ENCODE measurements around the gene SLC16A10.

Gene SLC16A10

GRCh38 chr6:111076024-111076695 lies 11.1 kb upstream of the SLC16A10 start:
- Histone ChIP-seq H3K27me3 (replicated peaks; ENCODE audit: control insufficient read depth, insufficient read depth, low read length) (no peaks in the 10 kb centered on the region; the same call in 1 of the 2 replicates), H3K36me3 (ENCODE audit: control insufficient read depth, insufficient read depth, low read length) (no peaks in the 10 kb centered on the region), H3K4me3 (replicated peaks; ENCODE audit: low read depth, low read length) (no peak overlapping the region)
- TF ChIP-seq, protein P1, sequence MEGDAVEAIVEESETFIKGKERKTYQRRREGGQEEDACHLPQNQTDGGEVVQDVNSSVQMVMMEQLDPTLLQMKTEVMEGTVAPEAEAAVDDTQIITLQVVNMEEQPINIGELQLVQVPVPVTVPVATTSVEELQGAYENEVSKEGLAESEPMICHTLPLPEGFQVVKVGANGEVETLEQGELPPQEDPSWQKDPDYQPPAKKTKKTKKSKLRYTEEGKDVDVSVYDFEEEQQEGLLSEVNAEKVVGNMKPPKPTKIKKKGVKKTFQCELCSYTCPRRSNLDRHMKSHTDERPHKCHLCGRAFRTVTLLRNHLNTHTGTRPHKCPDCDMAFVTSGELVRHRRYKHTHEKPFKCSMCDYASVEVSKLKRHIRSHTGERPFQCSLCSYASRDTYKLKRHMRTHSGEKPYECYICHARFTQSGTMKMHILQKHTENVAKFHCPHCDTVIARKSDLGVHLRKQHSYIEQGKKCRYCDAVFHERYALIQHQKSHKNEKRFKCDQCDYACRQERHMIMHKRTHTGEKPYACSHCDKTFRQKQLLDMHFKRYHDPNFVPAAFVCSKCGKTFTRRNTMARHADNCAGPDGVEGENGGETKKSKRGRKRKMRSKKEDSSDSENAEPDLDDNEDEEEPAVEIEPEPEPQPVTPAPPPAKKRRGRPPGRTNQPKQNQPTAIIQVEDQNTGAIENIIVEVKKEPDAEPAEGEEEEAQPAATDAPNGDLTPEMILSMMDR (IDR thresholded peaks at IDR 0.05; ENCODE audit: insufficient read depth, low read length, poor library complexity, severe bottlenecking): no peak
- DNase-seq (ENCODE audit: extremely low read depth, insufficient read length): no peak

- DNase-seq (ENCODE audit: extremely low read depth, insufficient read length): no peak
- no peaks in the 10 kb centered on the region; the same call in 1 of the 2 replicates for H3K27me3 ChIP-seq (replicated peaks; ENCODE audit: control insufficient read depth, insufficient read depth, low read length)
- no peaks in the 10 kb centered on the region for H3K36me3 ChIP-seq (ENCODE audit: control insufficient read depth, insufficient read depth, low read length)
- TF ChIP-seq, protein P1 (IDR thresholded peaks at IDR 0.05; ENCODE audit: insufficient read depth, low read length, poor library complexity, severe bottlenecking): no peak
- H3K4me3 ChIP-seq (replicated peaks; ENCODE audit: low read depth, low read length): no peak overlapping the region
Measured at GRCh38 chr6:111080698-111081097, 6.6 kb upstream of the SLC16A10 start.

GRCh38 chr6:111086685-111087084 lies 618 bp upstream of the SLC16A10 start:
- H3K27me3 ChIP-seq (replicated peaks; ENCODE audit: control insufficient read depth, insufficient read depth, low read length): no peaks in the 10 kb centered on the region
- H3K4me3 ChIP-seq (replicated peaks; ENCODE audit: low read depth, low read length): peak overlapping the region; percentile 69
- DNase-seq (ENCODE audit: extremely low read depth, insufficient read length): no peak
- TF ChIP-seq, protein P1 (IDR thresholded peaks at IDR 0.05; ENCODE audit: insufficient read depth, low read length, poor library complexity, severe bottlenecking): no peak
- no peaks in the 10 kb centered on the region for H3K36me3 ChIP-seq (ENCODE audit: control insufficient read depth, insufficient read depth, low read length)

DNA sequence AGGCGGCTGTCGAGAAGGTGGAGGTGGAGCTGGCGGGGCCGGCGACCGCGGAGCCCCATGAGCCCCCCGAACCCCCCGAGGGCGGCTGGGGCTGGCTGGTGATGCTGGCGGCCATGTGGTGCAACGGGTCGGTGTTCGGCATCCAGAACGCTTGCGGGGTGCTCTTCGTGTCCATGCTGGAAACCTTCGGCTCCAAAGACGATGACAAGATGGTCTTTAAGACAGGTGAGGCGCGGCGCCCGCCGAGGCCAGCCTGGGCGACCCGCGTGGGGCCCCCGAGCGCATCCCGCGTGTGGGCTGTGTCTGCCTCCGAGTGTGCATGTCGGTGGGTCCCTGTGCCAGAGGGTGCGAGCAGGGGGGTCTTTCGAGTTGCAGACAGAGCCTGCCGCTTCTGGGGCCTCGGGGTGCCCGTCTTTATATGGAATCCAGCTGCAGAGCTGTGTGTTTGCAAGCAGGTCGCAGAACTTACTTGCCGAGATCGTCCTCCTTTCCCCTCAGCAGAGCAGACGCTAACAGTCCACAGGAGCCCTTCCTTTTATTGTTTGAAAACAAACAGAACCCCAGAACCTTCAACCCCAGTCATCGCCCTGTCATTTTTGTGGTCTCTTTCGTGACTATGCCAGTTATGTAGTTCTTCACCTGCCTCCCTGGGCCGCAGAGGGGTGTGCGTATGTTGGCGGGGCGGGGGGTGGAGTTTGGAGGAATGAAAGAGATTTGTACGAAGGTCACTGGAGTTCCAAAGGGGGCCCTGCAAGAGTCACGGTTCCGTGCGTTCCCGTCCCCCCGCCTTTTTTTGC lies 766 bp downstream of the SLC16A10 start:
- H3K27me3 ChIP-seq (replicated peaks; ENCODE audit: control insufficient read depth, insufficient read depth, low read length): no peaks in the 10 kb centered on the region
- H3K4me3 ChIP-seq (replicated peaks; ENCODE audit: low read depth, low read length): peak overlapping the region; percentile 69
- no peaks in the 10 kb centered on the region for H3K36me3 ChIP-seq (ENCODE audit: control insufficient read depth, insufficient read depth, low read length)
- DNase-seq (ENCODE audit: extremely low read depth, insufficient read length): peak; percentile 59
- TF ChIP-seq, protein P1 (IDR thresholded peaks at IDR 0.05; ENCODE audit: insufficient read depth, low read length, poor library complexity, severe bottlenecking): no peak

- Histone ChIP-seq H3K27me3 (replicated peaks; ENCODE audit: control insufficient read depth, insufficient read depth, low read length) (no peaks in the 10 kb centered on the region), H3K4me3 (replicated peaks; ENCODE audit: low read depth, low read length) (peak overlapping the region; percentile 69), H3K36me3 (ENCODE audit: control insufficient read depth, insufficient read depth, low read length) (no peaks in the 10 kb centered on the region)
- no peak for DNase-seq (ENCODE audit: extremely low read depth, insufficient read length)
- TF ChIP-seq, protein P1 (IDR thresholded peaks at IDR 0.05; ENCODE audit: insufficient read depth, low read length, poor library complexity, severe bottlenecking): no peak
Measured at GRCh38 chr6:111088668-111089003, 1.3 kb downstream of the SLC16A10 start.

Data from GM06990 (cell line).